HFFc6 (cell line): ENCODE results near the gene NDUFB11. TPM values are rescaled to one million over a fixed set of nuclear protein-coding genes. Genes with fewer than 3 reads are reported as not detected.

Experiments used
- DNase-seq: peaks from one replicate; pipeline ENCODE4 v3.0.0-alpha.2; 2018
- H3K27ac Mint-ChIP-seq: 2 replicates; pipeline ENCODE4 v1.8.0; 2020; ENCODE audit warnings: mild to moderate bottlenecking, mixed read lengths
- H3K27me3 Mint-ChIP-seq: 2 replicates; pipeline ENCODE4 v1.8.0; 2021; ENCODE audit warnings: mild to moderate bottlenecking, moderate library complexity, mixed read lengths; ENCODE audit not compliant: insufficient read depth
- H3K36me3 Mint-ChIP-seq: 2 replicates; pipeline ENCODE4 v1.8.0; 2021; ENCODE audit warnings: low read depth, mixed read lengths
- H3K4me1 Mint-ChIP-seq: 2 replicates; pipeline ENCODE4 v1.8.0; 2020; ENCODE audit warnings: low read depth, mixed read lengths
- H3K4me3 Mint-ChIP-seq: 2 replicates; pipeline ENCODE4 v1.8.0; 2020; ENCODE audit warnings: mild to moderate bottlenecking, moderate library complexity, mixed read lengths
- H3K9me3 Mint-ChIP-seq: 2 replicates; pipeline ENCODE4 v1.8.0; 2020; ENCODE audit warnings: mild to moderate bottlenecking, mixed read lengths
- CTCF ChIP-seq: fragments of 200-600 bp; sonication (generic); IDR thresholded peaks from 2 replicates; pipeline ENCODE4 v1.5.0; 2021; ENCODE audit warnings: antibody characterized with exemption, mild to moderate bottlenecking
- total RNA-seq, 6 experiments: library from RNA; stranded (reverse); fragmentation: NEBNext Ultra II Directional; extraction: Animal tissue kit (Norgen Biotek cat#: 25700); gene quantifications; 2 replicates in 1 of 6; 3 replicates in 5 of 6; pipeline ENCODE4 v1.2.3, GENCODE V29; 2021

The NDUFB11 gene
- total RNA-seq, 6 experiments from 2014 or later: 80.0 to 88.8 (median 84.4) TPM

DNA sequence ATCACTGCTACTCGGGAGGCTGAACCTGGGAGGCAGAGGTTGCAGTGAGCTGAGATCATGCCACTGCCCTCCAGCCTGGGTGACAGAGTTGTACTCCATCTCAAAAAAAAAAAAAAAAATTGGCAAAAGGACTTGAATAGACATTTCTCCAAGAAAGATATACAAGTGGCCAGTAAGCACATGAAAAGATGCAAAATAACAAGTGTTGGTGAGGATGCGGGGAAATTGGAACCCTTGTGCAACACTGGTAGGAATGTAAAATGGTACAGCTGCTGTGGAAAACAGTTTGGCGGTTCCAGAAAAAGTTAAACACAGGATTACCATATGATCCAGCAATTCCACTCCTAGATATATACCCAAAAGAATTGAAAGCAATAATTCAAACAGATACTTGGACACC lies 19.9 kb upstream of the NDUFB11 start:
- Mint-ChIP-seq H3K9me3 (no peaks in the 10 kb centered on the region), H3K4me3 (no peak overlapping the region), H3K27ac (no peak overlapping the region), H3K27me3 (peaks cover 1% of the 10 kb centered on the region; the same call in 1 of the 2 replicates), H3K36me3 (no peaks in the 10 kb centered on the region), H3K4me1 (no peaks in the 10 kb centered on the region; the same call in 1 of the 2 replicates)
- no peak for DNase-seq
- no peak for TF ChIP-seq CTCF

- Mint-ChIP-seq H3K36me3 (no peaks in the 10 kb centered on the region), H3K4me3 (no peak overlapping the region), H3K9me3 (no peaks in the 10 kb centered on the region), H3K27ac (no peak overlapping the region), H3K27me3 (peaks cover 1% of the 10 kb centered on the region; the same call in 1 of the 2 replicates), H3K4me1 (no peaks in the 10 kb centered on the region; the same call in 1 of the 2 replicates)
- TF ChIP-seq CTCF: no peak
- DNase-seq: no peak
Measured at GRCh38 chrX:47162927-47163583, 18.6 kb upstream of the NDUFB11 start.

GRCh38 chrX:47160781-47161180 lies 16.3 kb upstream of the NDUFB11 start:
- Mint-ChIP-seq H3K9me3 (no peaks in the 10 kb centered on the region), H3K4me1 (no peaks in the 10 kb centered on the region; the same call in 1 of the 2 replicates), H3K4me3 (no peak overlapping the region), H3K36me3 (peaks cover 5% of the 10 kb centered on the region; the same call in 1 of the 2 replicates), H3K27ac (no peak overlapping the region), H3K27me3 (no peaks in the 10 kb centered on the region)
- TF ChIP-seq CTCF: no peak
- DNase-seq: no peak

DNA sequence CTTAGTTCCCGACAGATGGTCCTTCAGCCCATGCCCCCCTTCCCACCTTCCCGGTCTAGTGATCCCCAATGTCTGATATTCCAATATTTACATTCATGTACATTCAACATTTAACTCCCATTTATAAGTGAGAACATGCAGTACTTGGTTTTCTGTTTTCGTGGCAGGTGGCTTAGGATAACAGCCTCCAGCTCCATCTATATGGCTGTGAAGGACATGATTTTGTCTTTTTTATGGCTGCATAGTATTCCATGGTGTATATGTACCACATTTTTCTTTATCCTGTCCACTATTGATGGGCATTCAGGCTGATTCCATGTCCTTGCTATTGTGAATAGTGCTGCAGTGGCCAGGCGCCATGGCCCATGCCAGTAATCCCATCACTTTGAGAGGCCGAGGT lies 14.3 kb upstream of the NDUFB11 start:
- no peak for TF ChIP-seq CTCF
- H3K27me3 Mint-ChIP-seq: no peaks in the 10 kb centered on the region
- no peaks in the 10 kb centered on the region; the same call in 1 of the 2 replicates for H3K4me1 Mint-ChIP-seq
- DNase-seq: no peak
- no peak overlapping the region for H3K4me3 Mint-ChIP-seq
- no peak overlapping the region for H3K27ac Mint-ChIP-seq
- peaks cover 5% of the 10 kb centered on the region; the same call in 1 of the 2 replicates for H3K36me3 Mint-ChIP-seq
- no peaks in the 10 kb centered on the region for H3K9me3 Mint-ChIP-seq

DNA sequence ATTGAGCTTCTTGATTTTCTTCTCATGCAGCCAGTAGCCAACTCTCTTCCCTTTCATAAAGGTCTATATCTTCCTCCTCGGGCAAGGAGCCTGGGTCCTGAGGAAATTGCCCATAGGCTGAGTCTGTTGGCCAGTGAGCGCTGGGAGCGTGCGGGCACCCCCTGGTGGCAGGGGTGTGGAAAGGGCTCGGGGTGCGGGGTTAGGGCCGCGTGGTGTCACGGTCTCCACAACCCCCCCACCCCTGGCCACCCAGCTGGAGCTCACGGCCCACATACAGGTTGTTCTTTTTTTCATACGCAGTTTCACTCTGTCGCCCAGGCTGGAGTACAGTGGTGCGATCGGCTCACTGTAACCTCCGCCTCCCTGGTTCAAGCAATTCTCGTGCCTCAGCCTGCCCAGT lies 13.6 kb upstream of the NDUFB11 start:
- Mint-ChIP-seq H3K4me3 (no peak overlapping the region), H3K27ac (no peak overlapping the region), H3K36me3 (peaks cover 5% of the 10 kb centered on the region; the same call in 1 of the 2 replicates), H3K4me1 (no peaks in the 10 kb centered on the region; the same call in 1 of the 2 replicates), H3K9me3 (no peaks in the 10 kb centered on the region), H3K27me3 (no peaks in the 10 kb centered on the region)
- DNase-seq: no peak
- peak; percentile 31; the same call in 1 of the 2 replicates for TF ChIP-seq CTCF
